Mesendoderm (in vitro differentiated cells): ENCODE measurements around the gene TAF1C.

Source experiments
- DNase-seq: peaks from one replicate; pipeline ENCODE4 v3.0.0; 2013
- H2AK5ac ChIP-seq: 2 replicates; pipeline ENCODE4 v1.6.1; 2013; ENCODE audit warnings: low read length, inconsistent platforms
- H2BK120ac ChIP-seq: 2 replicates; pipeline ENCODE4 v1.6.1; 2013; ENCODE audit warnings: low read depth, mild to moderate bottlenecking, low read length, moderate library complexity, mixed read lengths
- H2BK15ac ChIP-seq: replicated peaks from 2 replicates; pipeline ENCODE4 v1.6.1; 2013; ENCODE audit warnings: low read depth, mild to moderate bottlenecking, moderate library complexity
- H2BK5ac ChIP-seq: 2 replicates; pipeline ENCODE4 v1.6.1; 2013; ENCODE audit warnings: low read length, inconsistent platforms
- H3K18ac ChIP-seq: 2 replicates; pipeline ENCODE4 v1.6.1; 2013; ENCODE audit warnings: mild to moderate bottlenecking, low read length, mixed read lengths
- H3K23ac ChIP-seq: one replicate; pipeline ENCODE4 v1.6.1; 2013; ENCODE audit warnings: low read length
- H3K27ac ChIP-seq: 2 replicates; pipeline ENCODE4 v1.5.1; 2013; ENCODE audit warnings: low read depth, mild to moderate bottlenecking, inconsistent platforms, low read length, moderate library complexity
- H3K27me3 ChIP-seq: 2 replicates; pipeline ENCODE4 v1.6.1; 2013; ENCODE audit warnings: low read length, control low read depth, mild to moderate bottlenecking, inconsistent platforms; ENCODE audit not compliant: insufficient read depth, poor library complexity
- H3K36me3 ChIP-seq: 2 replicates; pipeline ENCODE4 v1.6.1; 2013; ENCODE audit warnings: low read length, inconsistent platforms; ENCODE audit not compliant: control insufficient read depth, insufficient read depth
- H3K4ac ChIP-seq: one replicate; pipeline ENCODE4 v1.6.1; 2013; ENCODE audit warnings: low read depth, mild to moderate bottlenecking, low read length, moderate library complexity
- H3K4me1 ChIP-seq: 2 replicates; pipeline ENCODE4 v1.6.1; 2013; ENCODE audit warnings: low read depth, low read length, inconsistent platforms; ENCODE audit not compliant: control insufficient read depth
- H3K4me2 ChIP-seq: 2 replicates; pipeline ENCODE4 v1.6.1; 2013; ENCODE audit warnings: low read length
- H3K4me3 ChIP-seq: 2 replicates; pipeline ENCODE4 v1.5.1; 2013; ENCODE audit warnings: mild to moderate bottlenecking, low read length
- H3K56ac ChIP-seq: one replicate; pipeline ENCODE4 v1.6.1; 2013; ENCODE audit warnings: low read length
- H3K79me1 ChIP-seq: 2 replicates; pipeline ENCODE4 v1.6.1; 2013; ENCODE audit warnings: low read length, inconsistent platforms
- H3K79me2 ChIP-seq: 2 replicates; pipeline ENCODE4 v1.6.1; 2013; ENCODE audit warnings: mild to moderate bottlenecking, low read length; ENCODE audit not compliant: control insufficient read depth, insufficient read depth
- H3K9ac ChIP-seq: 2 replicates; pipeline ENCODE4 v1.6.1; 2013; ENCODE audit warnings: low read length, inconsistent platforms
- H4K5ac ChIP-seq: one replicate; pipeline ENCODE4 v1.6.1; 2013; ENCODE audit warnings: low read length
- H4K8ac ChIP-seq: one replicate; pipeline ENCODE4 v1.6.1; 2013; ENCODE audit warnings: low read depth, mild to moderate bottlenecking, control low read depth, low read length, moderate library complexity
- WGBS: extraction: QIAGEN DNeasy Blood & Tissue Kit; methylation state at CpG from one replicate; pipeline ENCODE4 v1.1.7; 2013; ENCODE audit warnings: low lambda C conversion rate, missing lambda C conversion rate; ENCODE audit not compliant: insufficient coverage; ENCODE audit errors: extremely low coverage; 5-methylcytosine and 5-hydroxymethylcytosine counted together

The TAF1C gene

GRCh38 chr16:84166796-84167695, 19.8 kb downstream of the TAF1C start:
- no CpG with 5 or more reads among the region's 13 CpGs for WGBS
- no peak overlapping the region for H4K5ac ChIP-seq
- no peak overlapping the region for H2BK15ac ChIP-seq
- H3K36me3 ChIP-seq: no peaks in the 10 kb centered on the region
- H3K4me3 ChIP-seq: no peak overlapping the region
- H3K18ac ChIP-seq: no peak overlapping the region
- no peak for DNase-seq
- H3K56ac ChIP-seq: no peak overlapping the region
- no peak overlapping the region for H2AK5ac ChIP-seq
- no peak overlapping the region for H4K8ac ChIP-seq
- H3K4me2 ChIP-seq: no peak overlapping the region
- H3K27me3 ChIP-seq: no peaks in the 10 kb centered on the region
- H3K4me1 ChIP-seq: no peaks in the 10 kb centered on the region
- no peaks in the 10 kb centered on the region for H3K79me2 ChIP-seq
- no peak overlapping the region for H2BK120ac ChIP-seq
- H3K9ac ChIP-seq: no peak overlapping the region
- no peaks in the 10 kb centered on the region for H3K79me1 ChIP-seq
- H3K4ac ChIP-seq: no peak overlapping the region
- no peak overlapping the region for H3K27ac ChIP-seq
- no peak overlapping the region for H3K23ac ChIP-seq
- H2BK5ac ChIP-seq: no peak overlapping the region

DNA sequence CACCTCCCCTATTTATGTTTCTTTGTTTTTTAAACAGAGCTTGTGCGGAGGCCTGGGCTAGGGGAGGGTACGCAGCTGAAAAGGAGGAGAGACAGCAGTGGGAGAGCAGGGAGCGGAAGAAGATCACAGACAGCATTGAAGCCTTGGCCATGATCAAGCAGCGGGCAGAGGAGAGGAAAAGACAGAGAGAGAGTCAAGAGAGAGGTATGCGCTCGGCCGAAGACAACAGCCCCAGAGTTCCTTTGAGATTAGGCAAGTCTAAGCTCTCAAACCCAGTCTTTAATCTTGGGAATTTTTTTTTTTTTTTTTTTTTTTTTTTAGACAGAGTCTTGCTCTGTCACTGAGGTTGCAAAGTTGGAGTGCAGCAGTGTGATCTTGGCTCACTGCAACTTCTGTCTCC, 21.1 kb downstream of the TAF1C start:
- WGBS: no CpG with 5 or more reads among the region's 7 CpGs

DNA sequence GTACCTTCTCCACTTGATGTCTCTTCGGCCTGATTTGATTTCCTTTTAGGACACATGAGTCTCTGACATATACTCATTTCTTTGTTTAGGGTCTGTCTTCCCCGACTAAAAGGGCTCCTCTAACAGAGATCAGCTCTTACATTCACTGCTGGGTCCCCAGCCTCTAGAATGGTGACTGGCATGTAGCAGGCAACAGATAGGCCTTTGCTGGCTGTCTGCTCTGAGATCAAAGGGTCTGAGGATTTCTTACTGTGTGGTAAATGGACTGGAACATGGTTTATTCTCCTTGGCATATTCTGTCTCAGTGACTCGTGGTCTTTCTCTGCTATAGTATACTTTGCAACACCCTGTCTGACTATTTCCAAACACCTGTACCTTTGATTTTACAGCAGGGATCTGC, 25.1 kb downstream of the TAF1C start:
- no peaks in the 10 kb centered on the region for H3K36me3 ChIP-seq
- no peaks in the 10 kb centered on the region for H3K27me3 ChIP-seq
- H3K4me1 ChIP-seq: no peaks in the 10 kb centered on the region
- no peak overlapping the region for H2BK15ac ChIP-seq
- no peak overlapping the region for H3K4me2 ChIP-seq
- no peak overlapping the region for H4K5ac ChIP-seq
- H4K8ac ChIP-seq: no peak overlapping the region
- WGBS: no CpG with 5 or more reads among the region's 3 CpGs
- no peak for DNase-seq
- H2BK120ac ChIP-seq: no peak overlapping the region
- H2AK5ac ChIP-seq: no peak overlapping the region
- H3K79me1 ChIP-seq: no peaks in the 10 kb centered on the region
- H3K79me2 ChIP-seq: no peaks in the 10 kb centered on the region
- no peak overlapping the region for H3K23ac ChIP-seq
- no peak overlapping the region for H3K56ac ChIP-seq
- no peak overlapping the region for H3K27ac ChIP-seq
- H2BK5ac ChIP-seq: no peak overlapping the region
- no peak overlapping the region for H3K9ac ChIP-seq
- no peak overlapping the region for H3K4ac ChIP-seq
- no peak overlapping the region for H3K18ac ChIP-seq
- H3K4me3 ChIP-seq: no peak overlapping the region

More for the DNA sequence above, 21.1 kb downstream of the TAF1C start:
- Histone ChIP-seq H3K27me3 (no peaks in the 10 kb centered on the region), H2AK5ac (no peak overlapping the region), H3K27ac (no peak overlapping the region), H3K4me3 (no peak overlapping the region), H3K9ac (no peak overlapping the region), H3K36me3 (no peaks in the 10 kb centered on the region), H3K79me1 (no peaks in the 10 kb centered on the region), H3K23ac (no peak overlapping the region), H3K4ac (no peak overlapping the region), H3K4me1 (no peaks in the 10 kb centered on the region), H4K8ac (no peak overlapping the region), H3K18ac (no peak overlapping the region), H2BK120ac (no peak overlapping the region), H2BK5ac (no peak overlapping the region), H4K5ac (no peak overlapping the region), H3K79me2 (no peaks in the 10 kb centered on the region), H3K4me2 (no peak overlapping the region), H3K56ac (no peak overlapping the region), H2BK15ac (no peak overlapping the region)
- DNase-seq: no peak

DNA sequence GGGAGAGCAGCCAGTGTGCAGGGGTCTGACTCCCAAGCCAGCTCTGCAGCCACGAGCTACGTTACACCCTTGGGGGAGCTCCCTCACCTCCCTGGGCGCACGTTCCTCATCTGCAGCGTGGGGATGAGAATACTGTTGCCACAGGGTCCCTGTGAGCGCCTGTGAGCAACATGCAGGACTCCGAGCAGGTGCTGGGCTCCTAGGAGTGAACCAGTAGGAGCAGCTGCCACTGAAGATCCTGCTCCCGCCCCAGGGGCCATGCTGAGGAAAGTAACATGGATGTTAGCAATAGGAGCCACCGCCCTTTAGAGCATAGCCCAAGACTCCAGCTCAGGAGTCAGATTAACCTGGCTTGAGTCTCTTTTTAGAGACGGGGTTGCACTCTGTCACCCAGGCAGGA, 25.8 kb downstream of the TAF1C start:
- DNase-seq: no peak
- H2AK5ac ChIP-seq: no peak overlapping the region
- no peak overlapping the region for H4K5ac ChIP-seq
- H3K79me2 ChIP-seq: no peaks in the 10 kb centered on the region
- H3K27me3 ChIP-seq: no peaks in the 10 kb centered on the region
- H2BK120ac ChIP-seq: no peak overlapping the region
- H3K4me1 ChIP-seq: no peaks in the 10 kb centered on the region
- no CpG with 5 or more reads among the region's 10 CpGs for WGBS
- H3K23ac ChIP-seq: no peak overlapping the region
- no peak overlapping the region for H3K18ac ChIP-seq
- no peak overlapping the region for H3K4me3 ChIP-seq
- no peak overlapping the region for H3K27ac ChIP-seq
- H3K56ac ChIP-seq: no peak overlapping the region
- H3K36me3 ChIP-seq: no peaks in the 10 kb centered on the region
- no peak overlapping the region for H3K4me2 ChIP-seq
- H3K9ac ChIP-seq: no peak overlapping the region
- H3K4ac ChIP-seq: no peak overlapping the region
- no peak overlapping the region for H4K8ac ChIP-seq
- H2BK15ac ChIP-seq: no peak overlapping the region
- H3K79me1 ChIP-seq: no peaks in the 10 kb centered on the region
- H2BK5ac ChIP-seq: no peak overlapping the region

- Histone ChIP-seq H2AK5ac (no peak overlapping the region), H3K4me2 (no peak overlapping the region), H3K23ac (no peak overlapping the region), H3K4ac (no peak overlapping the region), H3K18ac (no peak overlapping the region), H3K4me1 (no peaks in the 10 kb centered on the region), H2BK5ac (no peak overlapping the region), H3K56ac (no peak overlapping the region), H3K27me3 (no peaks in the 10 kb centered on the region), H3K79me1 (no peaks in the 10 kb centered on the region), H3K9ac (no peak overlapping the region), H4K5ac (no peak overlapping the region), H3K36me3 (no peaks in the 10 kb centered on the region), H3K27ac (no peak overlapping the region), H2BK120ac (no peak overlapping the region), H3K79me2 (no peaks in the 10 kb centered on the region), H3K4me3 (no peak overlapping the region), H2BK15ac (no peak overlapping the region), H4K8ac (no peak overlapping the region)
- no CpG with 5 or more reads among the region's 1 CpG for WGBS
- no peak for DNase-seq
Observed at GRCh38 chr16:84159800-84160199, 27.1 kb downstream of the TAF1C start.

DNA sequence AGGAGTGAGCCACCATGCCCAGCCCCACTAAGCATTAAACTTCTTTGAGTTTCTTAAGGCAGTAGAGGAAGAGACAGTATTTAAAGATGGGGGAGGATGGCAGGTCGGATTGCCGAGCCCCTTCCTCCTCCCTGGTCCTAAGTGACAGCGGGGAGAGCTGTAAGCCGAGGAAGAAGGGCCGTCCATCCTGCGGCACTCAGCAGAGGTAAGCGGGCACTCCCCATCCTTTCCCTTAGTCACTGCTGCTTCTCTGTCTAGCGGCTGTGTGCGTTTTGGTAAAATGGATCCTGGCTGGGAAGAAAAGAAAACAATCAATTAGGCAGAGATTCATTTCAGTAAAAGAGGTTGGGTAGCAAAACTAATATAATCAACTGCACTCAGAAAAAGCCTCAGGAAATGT, 27.9 kb downstream of the TAF1C start:
- Histone ChIP-seq H3K4ac (no peak overlapping the region), H3K4me3 (no peak overlapping the region), H4K5ac (no peak overlapping the region), H3K23ac (no peak overlapping the region), H3K27ac (no peak overlapping the region), H3K9ac (no peak overlapping the region), H3K27me3 (no peaks in the 10 kb centered on the region), H3K4me2 (no peak overlapping the region), H2AK5ac (no peak overlapping the region), H4K8ac (no peak overlapping the region), H3K18ac (no peak overlapping the region), H3K36me3 (no peaks in the 10 kb centered on the region), H2BK5ac (no peak overlapping the region), H2BK15ac (no peak overlapping the region), H2BK120ac (no peak overlapping the region), H3K4me1 (no peaks in the 10 kb centered on the region), H3K79me2 (no peaks in the 10 kb centered on the region), H3K79me1 (no peaks in the 10 kb centered on the region), H3K56ac (no peak overlapping the region)
- no CpG with 5 or more reads among the region's 9 CpGs for WGBS
- DNase-seq: no peak
